Kidney glomerular epithelial cell (primary cell): Measurements from ENCODE around the gene SUV39H1.
A peak's percentile ranks its signal among the peaks of the same experiment; 100 is the strongest.
"Not testable (repeated sequence)": the region's sequence is repeated elsewhere in the genome, so short reads cannot be mapped to it uniquely, and the experiment has no call there.

Experiments
- DNase-seq: peaks from one replicate; lab custom pipeline; 2025; lab: John Stamatoyannopoulos, UW

Gene SUV39H1, protein sequence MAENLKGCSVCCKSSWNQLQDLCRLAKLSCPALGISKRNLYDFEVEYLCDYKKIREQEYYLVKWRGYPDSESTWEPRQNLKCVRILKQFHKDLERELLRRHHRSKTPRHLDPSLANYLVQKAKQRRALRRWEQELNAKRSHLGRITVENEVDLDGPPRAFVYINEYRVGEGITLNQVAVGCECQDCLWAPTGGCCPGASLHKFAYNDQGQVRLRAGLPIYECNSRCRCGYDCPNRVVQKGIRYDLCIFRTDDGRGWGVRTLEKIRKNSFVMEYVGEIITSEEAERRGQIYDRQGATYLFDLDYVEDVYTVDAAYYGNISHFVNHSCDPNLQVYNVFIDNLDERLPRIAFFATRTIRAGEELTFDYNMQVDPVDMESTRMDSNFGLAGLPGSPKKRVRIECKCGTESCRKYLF

DNA sequence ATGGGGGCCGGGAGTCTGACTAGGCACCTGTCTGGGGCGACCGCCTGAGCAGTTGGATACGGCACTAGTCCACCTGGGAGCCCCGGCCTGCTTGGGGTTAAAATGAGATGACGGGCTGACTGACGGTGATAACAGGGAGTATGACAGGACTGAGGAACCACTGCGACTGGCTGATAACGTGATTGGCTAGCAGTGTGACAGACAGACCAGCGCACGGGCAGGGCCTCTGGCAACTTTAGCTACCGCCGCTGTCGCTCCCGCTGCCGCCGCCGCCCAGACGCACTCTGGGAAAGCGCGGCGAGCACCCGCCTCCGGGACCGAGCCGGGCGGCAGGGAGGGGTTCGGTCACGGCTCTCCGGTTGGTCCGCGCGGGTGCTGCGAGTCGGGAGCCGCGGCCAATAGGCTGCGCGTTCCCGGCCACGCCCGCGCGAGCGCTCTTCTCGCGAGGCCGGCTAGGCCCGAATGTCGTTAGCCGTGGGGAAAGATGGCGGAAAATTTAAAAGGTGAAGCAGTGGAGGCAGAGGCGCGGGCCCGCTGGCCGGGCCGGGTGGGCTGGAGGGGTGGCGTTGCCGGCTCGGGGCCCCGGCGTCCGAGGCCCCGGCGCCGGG is at the start of gene SUV39H1:
SUV39H1 (plus strand) TSS at position 434 of the 608 bp plus-strand sequence; CDS start at position 485, 51 bp downstream.
- peak; percentile 59 for DNase-seq

DNA sequence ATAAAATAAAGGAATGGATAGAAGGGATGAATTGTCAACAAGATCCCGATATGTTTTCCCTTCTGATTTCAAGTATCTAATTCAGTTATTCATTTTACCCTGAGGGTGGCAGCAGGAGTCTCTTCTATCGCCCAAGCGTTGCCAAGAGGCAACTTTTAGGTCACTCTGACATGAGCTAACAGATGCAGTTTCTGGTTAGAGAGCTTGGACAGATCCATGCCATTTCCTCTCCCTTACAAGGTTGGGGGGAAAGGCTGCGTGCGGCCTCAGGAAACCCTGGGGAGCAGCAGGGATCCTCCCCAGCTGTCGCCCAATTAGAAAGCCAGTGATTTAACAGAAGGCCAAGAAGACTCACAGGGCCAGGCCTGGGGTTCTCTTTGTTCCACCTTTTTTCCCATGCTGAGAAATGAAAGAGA is 48.2 kb upstream of the SUV39H1 start:
- peak; percentile 9 for DNase-seq

DNA sequence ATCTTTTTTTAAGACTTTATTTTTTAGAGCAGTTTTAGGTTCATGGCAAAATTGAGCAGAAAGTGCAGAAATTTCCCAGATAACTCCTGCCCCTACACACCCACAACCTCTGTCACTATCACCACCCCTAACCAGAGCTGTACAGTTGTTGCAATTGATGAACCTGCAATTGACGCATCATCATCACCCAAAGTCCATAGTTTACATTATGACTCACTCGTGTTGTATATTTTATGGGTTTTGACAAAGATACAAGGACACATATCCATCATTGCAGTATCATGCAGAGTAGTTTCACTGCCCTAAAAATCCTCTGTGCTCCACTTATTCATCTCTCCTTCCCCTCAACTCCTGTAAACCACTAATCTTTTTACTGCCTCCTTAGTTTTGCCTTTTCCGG is 47.4 kb upstream of the SUV39H1 start:
- DNase-seq: no peak

DNA sequence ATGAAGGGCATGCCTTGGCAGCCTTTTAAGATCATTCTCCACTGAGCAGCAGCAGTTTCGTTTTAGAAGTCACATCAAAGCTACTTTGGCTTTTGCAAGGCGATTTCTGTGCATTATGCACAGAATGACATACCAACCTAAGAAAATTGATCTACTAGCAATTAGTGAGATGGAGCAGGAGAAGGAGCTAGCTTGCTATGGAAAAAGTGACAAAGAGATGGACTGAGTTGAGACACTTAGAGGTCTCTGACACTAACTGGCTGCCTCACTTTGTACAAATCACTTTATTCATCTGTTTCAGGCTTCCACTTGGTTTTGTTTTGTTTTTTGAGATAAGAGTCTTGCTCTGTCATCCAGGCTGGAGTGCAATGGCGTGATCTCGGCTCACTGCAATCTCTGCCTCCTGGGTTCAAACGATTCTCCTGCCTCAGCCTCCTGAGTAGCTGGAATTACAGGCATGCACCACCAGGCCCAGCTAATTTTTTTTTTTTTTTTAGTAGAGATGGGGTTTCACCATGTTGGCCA is 44.4 kb upstream of the SUV39H1 start:
- not testable (repeated sequence) for DNase-seq

- not testable (repeated sequence) for DNase-seq
Observed at GRCh38 chrX:48654746-48655145, 41.8 kb upstream of the SUV39H1 start.

DNA sequence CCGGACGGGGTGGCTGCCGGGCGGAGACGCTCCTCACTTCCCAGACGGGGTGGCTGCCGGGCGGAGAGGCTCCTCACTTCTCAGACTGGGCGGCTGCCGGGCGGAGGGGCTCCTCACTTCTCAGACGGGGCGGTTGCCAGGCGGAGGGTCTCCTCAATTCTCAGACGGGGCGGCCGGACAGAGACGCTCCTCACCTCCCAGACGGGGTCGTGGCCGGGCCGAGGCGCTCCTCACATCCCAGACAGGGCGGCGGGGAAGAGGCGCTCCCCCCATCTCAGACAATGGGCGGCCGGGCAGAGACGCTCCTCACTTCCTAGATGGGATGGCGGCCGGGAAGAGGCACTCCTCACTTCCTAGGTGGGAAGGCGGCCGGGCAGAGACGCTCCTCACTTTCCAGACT is 36.8 kb upstream of the SUV39H1 start:
- not testable (repeated sequence) for DNase-seq

- DNase-seq: no peak
Observed at GRCh38 chrX:48663241-48663640, 33.3 kb upstream of the SUV39H1 start.

- DNase-seq: no peak
Observed at GRCh38 chrX:48664156-48664555, 32.4 kb upstream of the SUV39H1 start.

GRCh38 chrX:48665991-48666390 is 30.5 kb upstream of the SUV39H1 start:
- no peak for DNase-seq

DNA sequence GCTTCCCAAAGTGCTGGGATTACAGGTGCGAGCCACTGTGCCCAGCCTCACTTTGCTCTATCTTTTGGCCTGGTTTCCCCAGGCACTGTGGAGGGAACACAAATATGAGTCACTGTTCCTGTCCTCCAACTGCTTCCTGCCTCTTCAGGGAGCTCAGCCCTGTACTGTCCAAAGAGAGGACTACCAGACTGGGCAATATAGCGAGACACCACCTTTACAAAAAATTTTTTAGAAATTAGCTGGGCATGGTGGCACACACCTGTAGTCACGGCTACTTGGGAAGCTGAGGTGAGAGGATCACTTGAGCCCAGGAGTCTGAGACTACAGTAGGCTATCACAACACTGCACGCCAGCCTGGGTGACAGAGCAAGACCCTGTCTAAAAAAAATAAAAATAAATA is 29.9 kb upstream of the SUV39H1 start:
- DNase-seq: no peak

DNA sequence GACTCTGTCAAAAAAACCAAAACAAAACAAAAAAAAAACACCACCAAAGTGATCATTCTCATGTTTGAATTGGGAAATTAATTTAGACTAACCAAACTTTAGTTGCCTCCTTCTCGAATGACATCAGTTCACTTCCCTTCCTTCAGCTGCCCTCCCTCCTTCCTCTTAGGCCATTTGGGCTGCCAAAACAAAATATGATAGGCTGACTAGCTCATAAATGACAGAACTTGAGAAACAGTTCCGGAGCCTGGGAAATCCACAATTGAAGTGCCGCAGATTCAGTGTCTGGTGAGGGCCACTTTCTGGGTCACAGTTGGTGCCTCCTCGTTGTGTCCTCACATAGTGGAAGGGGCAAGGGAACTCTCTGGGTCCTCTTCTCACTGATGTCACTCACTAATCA is 29.0 kb upstream of the SUV39H1 start:
- no peak for DNase-seq

GRCh38 chrX:48668187-48668586 is 28.3 kb upstream of the SUV39H1 start:
- DNase-seq: not testable (repeated sequence)

DNA sequence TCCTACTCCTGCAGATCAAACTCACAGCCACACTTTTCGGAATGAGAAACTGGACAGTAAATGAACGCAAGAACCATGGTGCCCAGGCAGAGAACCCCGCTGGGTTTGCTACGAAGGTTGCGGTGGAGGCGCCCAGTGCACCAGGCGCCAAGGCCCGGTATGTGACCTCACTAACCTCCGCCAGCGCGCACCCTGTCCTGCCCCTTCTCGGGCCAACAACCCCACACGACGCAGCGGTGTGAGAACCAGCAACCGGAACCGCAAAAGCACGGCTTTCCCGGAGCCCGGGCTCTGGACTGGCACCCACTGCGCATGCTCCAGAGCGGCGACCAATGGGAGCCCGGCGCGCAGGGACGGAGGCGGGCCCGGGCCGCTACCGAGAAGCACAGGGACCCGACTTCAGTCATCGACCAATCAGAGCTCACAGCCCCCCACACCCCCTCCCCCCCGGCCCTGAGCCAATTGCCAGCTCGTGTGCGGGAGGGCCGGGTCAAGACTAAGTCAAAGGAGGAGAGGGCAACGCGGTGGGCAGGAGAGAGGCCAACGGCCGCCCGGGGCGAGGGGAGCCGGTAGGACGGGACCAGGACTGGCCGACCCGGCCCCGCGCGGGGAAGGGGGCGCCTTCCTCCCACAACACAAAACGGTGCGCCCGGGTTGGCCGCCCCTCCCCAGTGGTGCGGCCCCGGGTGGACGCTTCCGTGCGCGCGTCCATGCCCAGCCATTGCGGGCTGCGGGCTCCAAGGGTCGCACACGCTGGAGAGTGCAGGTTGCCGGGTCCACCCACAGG is 20.2 kb upstream of the SUV39H1 start:
- peak; percentile 73 for DNase-seq

DNA sequence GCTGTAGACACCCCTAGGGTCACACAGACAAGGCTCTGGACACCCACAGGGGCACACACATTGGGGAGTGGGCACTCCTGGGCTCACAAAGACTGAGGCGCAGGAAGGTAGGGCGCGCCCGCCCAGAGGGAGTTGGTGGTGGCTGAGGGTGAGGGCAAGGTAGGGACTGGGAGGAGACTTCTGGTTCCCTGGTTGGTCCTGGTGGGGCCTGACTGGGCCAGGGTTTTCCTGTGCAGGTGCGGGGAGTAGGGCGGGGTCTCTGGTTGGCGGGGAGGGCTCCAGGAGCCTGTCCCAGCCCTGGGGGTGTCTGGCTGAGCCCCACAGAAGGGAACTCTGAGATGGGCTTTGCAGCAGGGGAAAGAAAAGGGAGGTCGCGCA is 19.7 kb upstream of the SUV39H1 start:
- no peak for DNase-seq

GRCh38 chrX:48677516-48677915 is 19.0 kb upstream of the SUV39H1 start:
- DNase-seq: no peak

GRCh38 chrX:48680467-48680866 is 16.1 kb upstream of the SUV39H1 start:
- DNase-seq: not testable (repeated sequence)

DNA sequence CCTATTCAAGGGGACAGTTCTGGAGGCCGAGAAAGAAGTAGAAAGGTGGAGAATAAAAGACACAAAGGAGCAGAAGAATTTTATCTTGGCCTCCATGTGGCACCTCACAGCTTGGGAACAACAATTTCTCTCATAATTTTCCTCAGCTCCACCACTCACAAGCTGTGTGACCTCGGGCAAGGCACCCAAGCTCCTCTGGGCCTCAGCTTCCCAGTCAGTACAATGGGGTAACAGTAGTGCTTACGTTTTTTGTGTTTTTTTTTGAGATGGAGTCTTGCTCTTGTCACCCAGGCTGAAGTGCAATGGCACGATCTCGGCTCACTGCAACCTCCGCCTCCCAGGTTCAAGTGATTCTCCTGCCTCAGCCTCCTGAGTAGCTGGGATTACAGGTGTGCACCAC is 15.6 kb upstream of the SUV39H1 start:
- DNase-seq: not testable (repeated sequence)

DNA sequence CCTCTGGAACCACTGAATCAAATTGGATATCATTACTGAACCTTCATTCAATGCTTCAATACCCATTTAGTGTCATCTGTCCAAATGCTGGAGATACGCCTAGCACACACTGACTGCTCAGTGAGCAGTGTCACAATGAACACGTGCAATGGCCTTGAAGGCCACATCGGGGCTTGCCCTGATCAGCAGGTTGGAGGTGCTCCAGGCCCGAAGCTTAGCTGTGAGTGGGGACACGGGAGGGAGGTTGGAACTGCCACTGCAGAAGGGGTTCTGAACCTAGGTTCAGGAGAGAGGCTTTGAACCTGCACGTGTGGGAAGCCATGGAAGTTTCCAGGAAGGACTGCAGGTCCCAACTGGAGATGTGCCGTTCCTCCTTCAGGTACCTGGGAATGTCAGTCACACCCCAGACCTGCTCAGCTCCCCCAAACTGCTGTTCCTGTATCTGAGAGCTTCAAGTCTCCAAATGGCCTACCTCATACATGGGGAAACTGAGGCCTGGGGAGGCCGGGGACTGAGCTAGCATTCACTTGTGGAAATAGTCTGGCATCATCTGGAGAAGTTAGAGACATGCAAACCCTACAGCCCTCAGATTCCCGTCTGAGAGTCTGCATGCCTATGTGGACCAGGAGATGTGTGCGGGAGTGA is 14.9 kb upstream of the SUV39H1 start:
- no peak for DNase-seq

- not testable (repeated sequence) for DNase-seq
Observed at GRCh38 chrX:48682795-48683194, 13.7 kb upstream of the SUV39H1 start.

DNA sequence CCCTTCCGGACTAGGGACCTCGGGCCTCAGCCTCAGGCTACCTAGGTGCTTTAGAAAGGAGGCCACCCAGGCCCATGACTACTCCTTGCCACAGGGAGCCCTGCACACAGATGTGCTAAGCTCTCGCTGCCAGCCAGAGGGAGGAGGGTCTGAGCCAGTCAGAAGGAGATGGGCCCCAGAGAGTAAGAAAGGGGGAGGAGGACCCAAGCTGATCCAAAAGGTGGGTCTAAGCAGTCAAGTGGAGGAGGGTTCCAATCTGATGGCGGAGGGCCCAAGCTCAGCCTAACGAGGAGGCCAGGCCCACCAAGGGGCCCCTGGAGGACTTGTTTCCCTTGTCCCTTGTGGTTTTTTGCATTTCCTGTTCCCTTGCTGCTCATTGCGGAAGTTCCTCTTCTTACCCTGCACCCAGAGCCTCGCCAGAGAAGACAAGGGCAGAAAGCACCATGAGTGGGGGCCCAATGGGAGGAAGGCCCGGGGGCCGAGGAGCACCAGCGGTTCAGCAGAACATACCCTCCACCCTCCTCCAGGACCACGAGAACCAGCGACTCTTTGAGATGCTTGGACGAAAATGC is 13.0 kb upstream of the SUV39H1 start, which contains the start of gene WAS:
WAS (plus strand) TSS at position 389 of the 572 bp plus-strand sequence; CDS start at position 444, 55 bp downstream.
- no peak for DNase-seq

DNA sequence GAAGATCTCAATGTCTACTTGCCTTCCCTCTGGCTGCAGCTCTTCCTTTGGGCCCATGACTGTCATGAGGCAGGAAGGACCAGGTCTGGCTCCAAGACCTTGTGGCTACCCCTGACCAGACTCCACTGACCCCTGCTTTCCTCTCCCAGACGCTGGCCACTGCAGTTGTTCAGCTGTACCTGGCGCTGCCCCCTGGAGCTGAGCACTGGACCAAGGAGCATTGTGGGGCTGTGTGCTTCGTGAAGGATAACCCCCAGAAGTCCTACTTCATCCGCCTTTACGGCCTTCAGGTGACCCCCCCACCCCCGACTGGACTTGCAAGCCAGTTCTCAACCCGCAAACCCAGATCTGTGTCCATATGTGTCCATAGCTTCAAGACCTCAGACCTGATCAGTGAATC is 12.4 kb upstream of the SUV39H1 start:
- no peak for DNase-seq
